GM18508 (cell line): ENCODE measurements around the gene RCOR1.
"Not testable (repeated sequence)": the region's sequence is repeated elsewhere in the genome, so short reads cannot be mapped to it uniquely, and the experiment has no call there.

Experiments used
- ATAC-seq: cut with Tn5 transposase; IDR thresholded peaks from one replicate; pipeline ENCODE4 v1.9.1; 2021; ENCODE audit warnings: moderate number of reproducible peaks; ENCODE audit not compliant: insufficient read depth, unreplicated experiment

RCOR1 gene

DNA sequence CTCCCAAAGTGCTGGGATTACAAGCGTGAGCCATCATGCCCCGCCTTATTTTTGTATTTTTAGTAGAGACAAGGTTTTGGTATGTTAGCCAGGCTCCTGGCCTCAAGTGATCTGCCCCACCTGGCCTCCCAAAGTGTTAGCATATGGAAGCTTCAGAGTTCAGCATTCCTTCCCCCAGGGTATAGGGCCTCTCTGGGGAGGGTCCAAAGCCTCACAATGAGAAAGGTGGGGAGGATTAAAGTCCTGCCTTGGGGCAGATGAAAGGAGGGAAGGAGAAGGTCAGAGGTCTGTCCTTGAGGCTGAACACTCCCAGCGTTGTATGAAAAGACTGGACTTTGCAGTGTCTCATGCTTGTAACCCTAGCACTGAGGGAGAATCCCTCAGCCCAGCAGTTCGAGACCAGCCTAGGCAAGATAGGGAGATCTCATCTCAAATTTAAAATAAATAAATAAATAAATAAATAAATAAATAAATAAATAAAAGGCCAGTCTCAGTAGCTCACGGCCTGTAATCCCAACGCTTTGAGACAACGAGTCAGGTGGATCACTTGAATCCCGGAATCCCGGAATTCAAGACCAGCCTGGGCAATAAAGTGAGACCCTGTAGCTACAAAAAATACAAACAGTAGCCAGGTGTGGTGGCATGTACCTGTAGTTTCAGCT, 22.0 kb upstream of the RCOR1 start:
- ATAC-seq: no peak

DNA sequence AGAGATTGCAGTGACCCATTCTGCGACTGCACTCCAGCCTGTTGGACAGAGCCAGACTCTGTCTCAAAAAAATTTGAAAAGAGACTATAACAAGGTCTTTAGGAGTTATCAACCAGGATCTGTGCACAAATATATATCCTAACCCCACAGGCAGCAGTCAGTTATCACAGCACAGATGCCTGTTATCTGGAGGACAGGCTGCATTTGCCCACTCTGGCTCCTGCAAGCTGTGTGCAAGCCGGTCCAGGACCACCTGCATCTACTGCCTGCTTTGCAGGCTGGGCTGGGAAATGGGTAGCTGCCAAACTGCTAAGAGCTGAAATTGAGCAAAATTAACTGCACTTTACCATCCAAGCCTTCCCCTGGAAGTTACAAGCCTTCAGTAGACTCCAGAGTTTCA, 21.4 kb upstream of the RCOR1 start:
- no peak for ATAC-seq

DNA sequence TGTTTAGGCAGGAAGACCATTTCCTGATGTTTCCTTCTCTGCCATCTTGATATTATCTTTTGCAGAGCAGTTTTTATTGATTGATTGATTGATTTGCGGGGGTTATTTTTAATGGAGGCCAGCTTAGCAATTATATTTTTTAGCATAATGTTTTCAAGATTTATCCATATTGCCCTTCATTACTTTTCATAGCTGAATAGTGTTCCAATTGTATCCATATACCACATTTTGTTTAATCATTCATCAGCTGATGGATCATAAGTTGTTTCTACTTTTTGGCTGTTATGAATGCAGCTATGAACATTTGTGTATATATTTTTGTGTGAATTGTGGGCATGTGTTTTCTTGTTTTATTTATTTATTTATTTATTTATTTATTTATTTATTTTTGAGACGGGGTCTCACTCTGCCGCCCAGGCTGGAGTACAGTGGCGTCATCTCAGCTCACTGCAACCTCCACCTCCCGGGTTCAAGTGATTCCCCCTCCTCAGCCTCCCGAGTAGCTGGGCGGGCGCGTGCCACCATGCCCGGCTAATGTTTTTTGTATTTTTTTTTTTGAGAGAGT, 20.9 kb upstream of the RCOR1 start:
- ATAC-seq: no peak

DNA sequence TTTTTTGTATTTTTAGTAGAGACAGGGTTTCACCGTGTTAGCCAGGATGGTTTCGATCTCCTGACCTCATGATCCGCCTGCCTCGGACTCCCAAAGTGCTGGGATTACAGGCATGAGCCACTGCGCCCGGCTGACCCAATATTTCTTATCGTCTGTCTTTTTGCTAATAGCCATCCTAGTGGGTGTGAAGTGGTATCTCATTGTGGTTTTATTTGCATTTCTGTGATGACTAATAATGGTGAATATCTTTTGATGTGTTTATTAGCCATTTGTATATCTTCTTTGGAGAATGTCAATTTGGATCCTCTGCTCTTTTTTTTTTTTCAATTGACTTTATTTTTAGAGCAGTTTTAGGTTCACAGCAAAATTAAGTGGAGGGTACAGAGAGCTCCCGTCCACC, 19.3 kb upstream of the RCOR1 start:
- not testable (repeated sequence) for ATAC-seq

DNA sequence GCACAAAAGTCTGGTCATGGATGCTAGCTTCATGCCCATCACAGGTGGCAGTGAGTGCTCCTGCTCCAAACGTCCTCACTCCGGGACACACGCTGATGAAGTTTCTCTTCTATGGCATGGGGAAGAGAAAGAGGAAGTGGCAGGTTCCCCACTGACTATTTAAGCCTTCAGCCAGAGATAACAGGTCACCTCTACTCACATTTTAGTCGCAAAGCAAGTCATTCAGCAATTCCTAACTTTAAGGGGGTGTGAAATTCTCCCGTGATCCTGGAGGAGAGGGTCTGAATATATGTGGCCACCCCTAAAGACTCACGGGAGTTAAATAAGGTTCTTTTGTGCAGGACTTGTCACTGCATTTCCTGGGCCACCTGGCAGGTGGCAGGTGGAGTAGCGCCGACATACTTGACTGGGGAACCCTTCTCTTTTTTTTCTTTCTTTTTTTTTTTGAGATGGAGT, 18.8 kb upstream of the RCOR1 start:
- ATAC-seq: no peak

DNA sequence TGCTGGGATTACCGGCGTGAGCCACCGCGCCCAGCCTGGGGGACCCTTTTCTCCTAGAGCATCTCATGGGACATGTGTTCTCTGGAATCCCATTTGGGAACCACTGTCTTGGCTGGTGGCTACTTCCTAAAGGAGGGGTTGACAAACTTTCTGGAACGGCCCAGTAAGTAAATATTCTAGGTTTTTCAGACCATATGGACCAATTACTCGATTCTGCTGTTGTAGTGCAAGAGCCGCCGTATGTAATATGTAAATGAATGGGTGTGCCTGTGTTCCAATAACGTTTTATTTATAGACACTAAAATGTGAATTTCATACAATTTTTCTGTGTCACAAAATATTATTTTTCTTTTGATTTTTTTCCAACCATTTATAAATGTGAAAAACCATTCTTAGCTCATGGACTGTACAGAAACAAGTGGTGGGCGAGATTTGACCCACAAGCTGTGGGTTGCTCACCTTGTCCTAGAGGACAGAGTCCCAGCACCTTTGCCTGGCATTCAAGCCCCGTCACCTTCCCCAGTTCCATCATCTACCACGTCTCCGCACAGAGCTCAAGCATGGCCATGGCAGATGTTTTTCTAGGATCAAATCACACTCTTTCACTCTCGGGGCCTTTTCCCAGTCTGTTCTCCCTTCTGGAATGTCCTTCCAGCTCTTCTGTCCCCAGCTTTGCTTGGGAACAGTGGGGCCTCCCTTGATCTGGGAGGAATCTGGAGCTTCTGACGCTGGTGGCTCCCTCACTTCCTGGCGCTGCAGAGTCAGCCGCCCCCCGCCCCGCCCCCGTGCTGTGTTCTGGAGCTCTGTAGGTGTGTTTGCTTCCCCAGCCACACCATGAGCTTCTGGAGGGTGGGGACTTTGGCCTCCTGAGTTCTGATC, 17.9 kb upstream of the RCOR1 start:
- no peak for ATAC-seq

DNA sequence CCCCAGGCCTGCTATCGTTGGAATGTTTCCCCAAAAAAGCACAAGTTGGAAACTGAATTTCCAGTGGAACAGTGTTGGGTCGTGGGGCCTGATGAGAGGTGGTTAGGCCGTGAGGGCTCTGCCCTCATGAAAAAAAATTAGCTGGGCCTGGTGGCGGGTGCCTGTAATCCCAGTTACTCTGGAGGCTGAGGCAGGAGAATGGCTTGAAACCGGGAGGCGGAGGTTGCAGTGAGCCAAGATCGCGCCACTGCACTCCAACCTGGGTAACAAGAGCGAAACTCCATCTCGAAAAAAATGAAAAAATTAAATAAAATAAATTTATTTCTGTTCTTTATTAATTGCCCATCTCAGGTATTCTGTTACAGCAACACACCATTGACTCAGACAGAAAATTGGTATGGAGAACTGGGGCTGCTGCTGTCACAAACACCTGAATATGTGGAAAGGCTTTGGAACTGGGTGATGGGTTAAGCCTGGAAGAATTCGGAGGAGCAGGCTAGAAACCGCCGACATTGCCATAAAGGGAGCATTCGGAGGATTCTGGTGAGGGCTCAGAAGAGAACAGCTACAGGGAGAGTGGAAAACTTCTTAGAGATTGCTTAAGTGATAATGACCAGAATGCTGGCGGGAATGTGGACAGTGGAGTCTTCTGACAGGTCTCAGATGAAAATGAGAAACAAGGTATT, 17.1 kb upstream of the RCOR1 start:
- ATAC-seq: no peak

DNA sequence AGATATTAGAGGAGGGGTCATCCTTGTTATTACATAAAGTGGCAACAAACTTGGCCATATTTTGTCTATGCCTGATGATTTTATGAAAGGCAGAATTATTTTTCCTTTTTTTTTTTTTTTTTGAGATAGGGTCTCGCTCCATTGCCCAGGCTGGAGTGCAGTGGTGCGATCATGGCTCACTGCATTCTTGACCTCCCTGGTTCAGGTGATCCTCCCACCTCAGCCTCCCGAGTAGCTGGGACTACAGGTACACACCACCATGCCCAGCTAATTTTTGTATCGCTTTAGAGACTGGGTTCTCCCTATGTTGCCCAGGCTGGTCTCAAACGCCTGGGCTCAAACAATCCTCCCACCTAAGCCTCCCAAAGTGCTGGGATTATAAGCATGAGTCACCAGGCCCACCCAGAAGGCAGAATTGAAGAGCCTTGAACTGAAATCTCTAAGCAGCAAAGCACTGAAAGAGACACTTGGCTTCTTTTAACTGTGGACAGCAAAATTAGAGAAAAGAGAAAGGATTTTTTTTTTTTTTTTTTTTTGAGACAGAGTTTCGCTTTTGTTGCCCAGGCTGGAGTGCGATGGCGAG, 16.5 kb upstream of the RCOR1 start:
- ATAC-seq: not testable (repeated sequence)

DNA sequence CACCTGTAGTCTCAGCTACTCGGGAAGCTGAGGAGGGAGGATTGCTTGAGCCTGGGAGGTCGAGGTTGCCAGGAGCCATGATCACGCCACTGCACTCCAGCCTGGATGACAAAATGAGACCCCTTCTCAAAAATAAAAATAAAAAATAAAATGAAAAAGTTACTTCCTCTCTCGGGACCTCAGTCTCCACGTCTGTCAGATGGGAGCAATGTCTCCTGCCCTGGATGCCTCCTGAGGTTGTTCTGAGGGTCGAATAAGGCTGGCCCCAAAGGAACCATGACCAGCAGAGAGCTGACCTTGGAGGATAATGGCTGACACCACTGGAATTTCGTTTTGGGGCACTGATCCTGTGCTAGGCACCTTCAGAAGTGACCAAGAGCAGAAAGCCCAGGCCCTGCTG, 13.6 kb upstream of the RCOR1 start:
- no peak for ATAC-seq

DNA sequence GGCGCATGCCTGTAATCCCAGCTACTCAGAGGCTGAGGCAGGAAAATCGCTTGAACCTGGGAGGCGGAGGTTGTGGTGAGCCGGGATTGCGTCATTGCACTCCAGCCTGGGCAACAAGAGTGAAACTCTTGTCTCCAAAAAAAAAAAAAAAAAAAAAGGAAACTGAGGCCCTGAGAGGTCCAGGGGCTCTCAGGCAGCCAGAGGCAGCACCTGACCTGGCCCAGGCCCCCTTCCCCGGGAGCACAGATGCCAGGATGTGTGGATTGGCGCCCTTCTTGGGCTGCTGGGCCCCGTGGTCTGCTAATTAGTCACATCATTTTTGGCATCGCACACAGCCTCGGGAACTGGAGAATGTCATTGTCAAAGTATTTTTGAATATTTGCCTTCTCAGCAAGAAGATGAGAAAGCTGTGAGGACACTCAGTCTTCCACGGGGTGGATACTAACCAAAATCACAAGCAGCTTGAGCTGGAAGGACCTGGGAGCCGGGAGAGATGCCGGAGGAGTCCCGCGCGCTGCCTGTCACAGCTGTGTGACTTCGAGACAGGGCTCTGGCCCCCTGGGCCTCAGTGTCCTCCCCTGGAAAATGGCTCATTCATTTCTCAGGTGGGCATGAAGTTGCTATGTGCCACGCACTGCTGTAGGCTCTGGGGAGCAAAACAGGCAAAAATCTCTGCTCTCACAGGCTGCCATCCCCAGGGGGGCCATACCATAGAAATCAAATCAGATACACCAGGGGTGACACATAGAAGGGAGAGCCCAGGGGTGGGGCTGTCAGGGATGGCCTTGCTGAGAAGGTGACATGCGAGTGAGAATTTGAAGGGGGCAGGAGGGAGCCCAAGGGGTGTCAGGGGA, 12.5 kb upstream of the RCOR1 start:
- no peak for ATAC-seq

DNA sequence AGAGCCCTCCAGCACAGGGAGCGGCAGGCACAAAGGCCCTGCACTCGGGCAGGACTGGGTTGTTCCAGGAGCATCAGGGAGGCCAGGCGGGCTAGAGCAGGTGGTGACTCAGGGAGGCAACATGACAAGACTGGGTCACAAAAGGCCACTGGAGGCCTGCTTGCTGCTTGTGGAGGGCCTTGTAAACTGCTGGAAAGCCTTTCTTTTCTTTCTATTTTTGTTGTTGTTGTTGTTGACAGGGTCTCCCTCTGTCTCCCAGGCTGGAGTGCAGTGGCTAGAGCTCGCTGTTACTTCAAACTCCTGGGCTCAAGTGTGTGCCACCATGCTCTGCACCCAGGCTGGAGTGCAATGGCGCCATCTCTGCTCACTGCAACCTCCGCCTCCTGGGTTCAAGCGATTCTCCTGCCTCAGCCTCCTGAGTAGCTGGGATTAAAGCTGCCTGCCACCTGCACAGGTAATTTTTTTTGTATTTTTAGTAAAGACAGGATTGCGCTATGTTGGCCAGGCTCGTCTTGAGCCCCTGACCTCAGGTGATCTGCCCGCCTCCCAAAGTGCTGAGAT, 11.8 kb upstream of the RCOR1 start:
- no peak for ATAC-seq

DNA sequence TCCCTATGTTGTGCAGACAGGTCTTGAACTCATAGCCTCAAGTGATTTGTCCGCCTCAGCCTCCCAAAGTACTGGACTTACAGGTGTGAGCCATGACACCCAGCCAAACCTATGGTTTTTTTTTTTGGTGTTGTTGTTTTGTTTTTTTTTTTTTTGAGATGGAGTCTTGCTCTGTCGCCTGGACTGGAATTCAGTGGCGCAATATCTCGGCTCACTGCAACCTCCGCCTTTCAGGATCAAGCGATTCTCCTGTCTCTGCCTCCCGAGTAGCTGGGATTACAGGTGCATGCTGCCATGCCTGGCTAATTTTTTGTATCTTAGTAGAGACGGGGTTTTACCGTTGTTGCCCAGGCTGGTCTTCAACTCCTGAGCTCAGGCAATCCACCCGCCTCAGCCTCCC, 11.3 kb upstream of the RCOR1 start:
- no peak for ATAC-seq

DNA sequence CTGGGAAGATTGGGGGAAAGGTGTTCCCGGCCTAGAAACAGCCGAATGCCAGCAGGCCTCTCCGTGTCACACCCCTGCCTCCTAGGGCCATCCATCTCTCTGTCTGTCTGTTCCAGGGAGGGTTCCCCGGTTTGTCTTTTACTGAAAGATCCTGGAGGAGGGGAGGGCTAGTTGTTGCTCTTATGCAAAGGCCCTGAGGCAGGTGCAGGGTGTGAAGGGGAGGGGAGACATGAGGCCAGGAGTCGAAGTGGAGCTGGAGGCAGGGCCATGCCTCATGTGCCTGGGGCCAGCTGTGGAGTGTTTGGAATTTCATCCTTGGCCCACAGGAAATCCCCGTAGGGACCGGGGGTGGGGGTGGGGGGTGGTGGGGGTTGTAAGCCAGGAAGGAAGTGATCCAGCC, 8.7 kb upstream of the RCOR1 start:
- no peak for ATAC-seq

DNA sequence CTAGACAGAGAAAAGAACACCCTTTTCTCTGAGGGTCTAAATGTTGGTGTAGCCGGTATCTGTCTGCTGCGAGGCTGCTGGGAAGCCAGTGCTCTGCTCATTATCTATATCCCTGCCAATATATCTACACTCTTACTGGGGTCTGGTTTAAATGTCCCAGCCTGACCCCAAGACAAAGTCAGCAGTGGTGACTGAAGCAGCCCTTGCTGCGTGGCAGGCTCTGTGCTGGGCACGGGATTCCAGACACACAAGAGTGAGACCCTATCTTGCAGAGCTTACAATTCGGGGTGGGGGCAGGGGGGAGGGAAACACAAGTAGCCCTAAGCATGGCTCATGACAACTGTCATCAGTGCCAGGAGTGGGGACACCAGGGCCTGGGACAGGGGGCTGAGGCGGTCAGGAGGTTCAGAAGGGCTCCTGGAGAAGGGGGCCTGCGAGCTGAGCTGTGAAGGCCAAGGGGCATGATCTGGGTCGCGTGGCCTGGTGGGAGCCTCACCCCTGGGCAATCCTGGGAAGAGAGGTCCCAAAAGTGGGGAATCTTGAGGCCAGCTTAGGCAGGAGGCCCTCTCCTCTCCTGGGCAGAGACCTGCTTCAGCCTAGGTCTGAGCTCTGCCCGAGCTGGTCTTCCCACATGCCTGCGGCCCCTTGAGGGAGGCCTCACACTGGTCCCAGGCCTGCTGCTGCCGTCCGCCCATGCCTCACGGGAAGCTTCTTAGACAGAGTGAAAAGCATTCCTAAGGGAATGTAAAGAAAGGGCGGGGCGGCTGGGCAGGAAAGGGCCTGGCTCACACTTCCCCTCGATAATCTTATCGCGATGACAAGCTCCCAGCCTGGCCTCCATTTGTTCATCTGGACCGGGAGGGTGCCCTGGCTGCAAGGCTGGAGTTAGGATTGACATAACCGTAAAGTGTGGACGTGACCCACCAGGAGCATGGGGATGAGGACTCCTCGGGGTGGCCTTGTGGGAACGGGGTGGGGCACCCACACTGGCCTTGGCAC, 7.3 kb upstream of the RCOR1 start:
- ATAC-seq: no peak

DNA sequence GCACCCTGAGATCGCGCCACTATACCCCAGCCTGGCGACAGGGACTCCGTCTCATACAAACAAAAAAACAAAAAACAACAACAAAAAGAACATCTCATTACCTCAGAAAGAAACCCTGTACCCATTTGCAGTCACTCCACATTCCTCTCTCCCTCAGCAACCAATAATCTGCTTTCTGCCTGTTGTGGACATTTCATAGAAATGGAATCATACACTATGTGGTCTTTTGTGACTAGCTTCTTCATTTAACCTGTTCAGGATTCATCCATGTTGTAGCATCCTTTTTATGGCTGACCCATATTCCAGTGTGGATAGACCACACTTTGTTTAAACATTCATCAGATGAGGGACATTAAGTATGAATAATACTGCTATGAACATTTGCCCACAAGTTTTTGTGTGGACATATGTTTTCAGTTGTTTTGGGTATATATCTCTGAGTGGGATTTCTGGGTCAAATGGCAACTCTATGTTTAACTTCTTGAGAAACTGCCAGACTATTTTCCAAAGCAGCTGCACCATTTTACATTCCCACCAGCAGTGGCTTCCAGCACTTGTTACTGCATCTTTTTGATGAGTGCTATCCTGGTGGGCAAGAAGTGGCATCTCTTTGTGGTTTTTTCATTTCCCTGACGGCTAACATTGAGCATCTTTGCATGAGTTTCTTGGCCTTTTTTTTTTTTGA, 5.9 kb upstream of the RCOR1 start:
- ATAC-seq: no peak

DNA sequence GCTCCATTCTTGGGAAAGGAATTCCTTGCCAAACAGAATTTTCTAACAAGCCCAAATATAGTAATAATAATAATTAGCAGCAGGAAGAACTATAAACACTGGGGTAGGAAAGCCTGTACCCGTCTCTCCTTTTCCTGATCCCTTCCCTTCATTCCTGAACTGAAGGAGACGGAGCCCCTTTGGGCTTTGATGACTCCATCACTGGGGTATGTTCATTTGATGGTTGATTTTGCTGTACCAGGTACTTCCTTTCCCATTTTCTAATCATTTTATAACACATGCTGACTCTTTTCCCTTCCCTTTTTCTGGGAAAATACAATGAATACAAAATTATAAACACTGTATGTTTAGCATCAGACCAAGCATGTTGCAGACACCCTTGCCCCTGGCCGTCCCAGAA, 3.6 kb upstream of the RCOR1 start:
- ATAC-seq: no peak

DNA sequence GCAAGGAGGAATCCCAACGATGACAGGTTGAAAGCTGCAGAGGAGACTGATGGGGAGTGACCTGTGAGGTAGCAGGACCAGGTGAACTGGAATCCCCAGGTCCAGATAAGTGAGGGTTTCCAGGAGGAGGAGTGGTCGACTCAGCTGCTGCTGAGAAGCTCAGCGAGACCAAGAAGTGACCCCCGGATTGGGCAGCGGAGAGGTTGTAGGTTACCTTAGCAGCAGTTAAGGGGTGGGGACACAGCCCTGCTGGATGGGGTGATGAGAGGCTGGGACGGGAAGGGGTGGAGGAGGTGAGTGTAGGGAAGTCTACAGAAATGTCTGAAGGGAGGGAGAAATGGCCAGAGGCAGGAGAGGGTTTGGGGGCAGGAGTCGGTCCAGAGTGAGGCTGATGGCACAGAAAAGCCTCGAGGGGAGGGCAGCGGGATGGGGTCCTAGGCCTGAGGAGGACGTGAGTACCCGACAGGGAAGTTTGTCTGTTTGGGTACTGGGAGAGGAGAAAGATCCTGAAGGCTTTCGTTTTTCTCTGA, 2.6 kb upstream of the RCOR1 start:
- ATAC-seq: no peak
